Nephron progenitor cell (in vitro differentiated cells): Measurements from ENCODE around the gene RNF223.

Experiments
- DNase-seq: peaks from one replicate; pipeline ENCODE4 v3.0.0; 2021
- H3K27ac Mint-ChIP-seq: 2 replicates; pipeline ENCODE4 v1.8.0; 2021; ENCODE audit warnings: mild to moderate bottlenecking, moderate library complexity, mixed read lengths
- H3K27me3 Mint-ChIP-seq: 2 replicates; pipeline ENCODE4 v1.8.0; 2021; ENCODE audit warnings: mild to moderate bottlenecking, low read depth, mixed read lengths; ENCODE audit not compliant: poor library complexity
- H3K36me3 Mint-ChIP-seq: 2 replicates; pipeline ENCODE4 v1.8.0; 2021; ENCODE audit warnings: low read depth, mixed read lengths
- H3K4me1 Mint-ChIP-seq: 2 replicates; pipeline ENCODE4 v1.8.0; 2021; ENCODE audit warnings: mixed read lengths
- H3K4me3 Mint-ChIP-seq: 2 replicates; pipeline ENCODE4 v1.8.0; 2021; ENCODE audit warnings: mild to moderate bottlenecking, moderate library complexity, mixed read lengths
- H3K9me3 Mint-ChIP-seq: 2 replicates; pipeline ENCODE4 v1.8.0; 2021; ENCODE audit warnings: mild to moderate bottlenecking, moderate library complexity, mixed read lengths
- CTCF ChIP-seq: fragments of 200-600 bp; sonication (generic); IDR thresholded peaks from 2 replicates; pipeline ENCODE4 v1.5.0; 2021; ENCODE audit warnings: antibody characterized with exemption

RNF223 gene

GRCh38 chr1:1085171-1085841 lies 11.2 kb upstream of the RNF223 start:
- no peak for DNase-seq
- H3K36me3 Mint-ChIP-seq: no peaks in the 10 kb centered on the region
- no peak overlapping the region for H3K4me3 Mint-ChIP-seq
- H3K27ac Mint-ChIP-seq: no peak overlapping the region
- no peak for TF ChIP-seq CTCF
- H3K4me1 Mint-ChIP-seq: peaks cover 17% of the 10 kb centered on the region
- no peaks in the 10 kb centered on the region for H3K9me3 Mint-ChIP-seq
- H3K27me3 Mint-ChIP-seq: no peaks in the 10 kb centered on the region

GRCh38 chr1:1084372-1085170 lies 10.5 kb upstream of the RNF223 start:
- Mint-ChIP-seq H3K27me3 (peaks cover under 1% of the 10 kb centered on the region), H3K36me3 (no peaks in the 10 kb centered on the region), H3K9me3 (no peaks in the 10 kb centered on the region), H3K27ac (no peak overlapping the region), H3K4me3 (no peak overlapping the region), H3K4me1 (peaks cover 11% of the 10 kb centered on the region)
- no peak for TF ChIP-seq CTCF
- no peak for DNase-seq

- Mint-ChIP-seq H3K27me3 (peaks cover 5% of the 10 kb centered on the region), H3K9me3 (no peaks in the 10 kb centered on the region), H3K4me1 (peaks cover 10% of the 10 kb centered on the region), H3K36me3 (no peaks in the 10 kb centered on the region), H3K4me3 (no peak overlapping the region), H3K27ac (peak overlapping the region; percentile 33)
- no peak for DNase-seq
- TF ChIP-seq CTCF: no peak
Observed at GRCh38 chr1:1083416-1084371, 9.6 kb upstream of the RNF223 start.

GRCh38 chr1:1082776-1083415 lies 8.8 kb upstream of the RNF223 start:
- peaks cover 5% of the 10 kb centered on the region for H3K4me1 Mint-ChIP-seq
- H3K27me3 Mint-ChIP-seq: peaks cover 5% of the 10 kb centered on the region
- H3K9me3 Mint-ChIP-seq: no peaks in the 10 kb centered on the region
- H3K27ac Mint-ChIP-seq: peak overlapping the region; percentile 33
- no peak for DNase-seq
- no peaks in the 10 kb centered on the region for H3K36me3 Mint-ChIP-seq
- TF ChIP-seq CTCF: no peak
- H3K4me3 Mint-ChIP-seq: no peak overlapping the region

GRCh38 chr1:1082239-1082775 lies 8.2 kb upstream of the RNF223 start:
- peaks cover 5% of the 10 kb centered on the region for H3K4me1 Mint-ChIP-seq
- no peaks in the 10 kb centered on the region for H3K9me3 Mint-ChIP-seq
- no peaks in the 10 kb centered on the region for H3K36me3 Mint-ChIP-seq
- no peak for TF ChIP-seq CTCF
- no peak overlapping the region for H3K27ac Mint-ChIP-seq
- no peak overlapping the region for H3K4me3 Mint-ChIP-seq
- no peak for DNase-seq
- H3K27me3 Mint-ChIP-seq: peaks cover 5% of the 10 kb centered on the region
